ENCODE results near the gene MPND. TPM values are rescaled to one million over a fixed set of nuclear protein-coding genes. Genes with fewer than 3 reads are reported as not detected.

Gene MPND
- total and polyA plus RNA-seq, 2 of the 13 experiments (the other 11 are each of a cell fraction or from before 2014, with no cell fraction given) = 10.8 to 15.8 TPM

DNA sequence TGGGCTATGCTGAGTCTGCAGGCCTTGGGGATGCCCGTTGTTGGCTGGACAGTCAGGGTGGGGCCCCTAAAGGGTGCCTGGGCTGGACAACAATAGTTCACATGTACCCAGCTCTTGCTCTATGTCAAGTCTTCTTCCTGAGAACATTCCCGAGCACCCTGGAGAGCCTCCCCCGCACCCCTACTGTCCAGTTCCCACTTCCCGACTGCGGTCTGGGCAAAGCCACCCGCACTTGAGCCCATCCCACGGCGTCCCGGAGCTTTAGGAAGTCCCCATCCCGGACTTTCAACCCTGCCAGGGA, 1.1 kb upstream of the MPND start:
- ChIA-PET POLR2A (interaction anchor here (0.8 to 4.7 kb wide), 35 partner anchors 10 to 290 kb away, joined by 3 to 66 read pairs (median 5); partner anchors contain the start of genes CHAF1A, HDGFL2, LRG1 and PLIN5), CTCF (ENCODE audit: low intra/inter-chr PET ratio, low total read pairs) (no interaction called here)
- intact Hi-C loops (cut with micrococcal nuclease; ENCODE audit: unreplicated experiment) = loop anchor here (1.0 to 5.0 kb wide), 3 partner anchors 32 to 715 kb away; partner anchors contain the start of gene CACTIN
- H3K4me1 ChIP-seq (ENCODE audit: insufficient read depth, low read length) = peaks cover 59% of the 10 kb centered on the region
- H3K27ac ChIP-seq (ENCODE audit: extremely low read length, insufficient read depth, low read length) = peak overlapping the region; percentile 96
- peak overlapping the region; percentile 98 for H3K4me2 ChIP-seq (ENCODE audit: low read depth, low read length)
- FAIRE-seq (no peak), ATAC-seq (no peak), DNase-seq (ENCODE audit: low spot score) (no peak)
- BruUV-seq (replicated peaks) = TSS peak; percentile 92
- peak overlapping the region; percentile 65 to 78 (median 67) for H3K4me3 ChIP-seq (replicated peaks in 1 of 3; ENCODE audit: insufficient read depth in 1 of 3, low read depth in 2 of 3, low read length in 3 of 3)
- H4K20me1 ChIP-seq (ENCODE audit: insufficient read depth, low read length) = no peaks in the 10 kb centered on the region
- in situ Hi-C loops (cut with HindIII; ENCODE audit: extremely low pct_ligation_motif_present, low pct_unique_long_range_greater_than_20kb) = no loop called here
- no peak overlapping the region for H2AFZ ChIP-seq (ENCODE audit: low read length)
- no peaks in the 10 kb centered on the region; a peak in 1 of 5 replicates for H3K27me3 ChIP-seq (ENCODE audit: control insufficient read depth in 1 of 2, insufficient read depth in 2 of 2, low read length in 2 of 2)
- peak overlapping the region; percentile 78 for H3K9ac ChIP-seq (ENCODE audit: insufficient read depth, low read depth, low read length)
- WGBS (ENCODE audit: low lambda C conversion rate) = 1% methylated on average over 7 of the region's 10 CpGs
- peaks cover 3% of the 10 kb centered on the region for H3K79me2 ChIP-seq (ENCODE audit: insufficient read depth, low read length)
- no peaks in the 10 kb centered on the region for H3K9me3 ChIP-seq (ENCODE audit: low read length)
- no peaks in the 10 kb centered on the region for H3K36me3 ChIP-seq (replicated peaks in 1 of 2; ENCODE audit: control insufficient read depth in 1 of 2, insufficient read depth in 2 of 2, low read length in 2 of 2)
- TF ChIP-seq RBM39 (IDR thresholded peaks at IDR 0.05; ENCODE audit: low read depth, low read length, poor library complexity, severe bottlenecking) (peak; percentile 45), MEF2D (CRISPR knock-in tag; IDR thresholded peaks at IDR 0.05) (no peak), ZNF670 (CRISPR knock-in tag; IDR thresholded peaks at IDR 0.05; ENCODE audit: borderline replicate concordance) (0 out of 2 replicates have a peak, but pooled peaks have one; percentile 77), CBX5 (CRISPR knock-in tag; IDR thresholded peaks at IDR 0.05; ENCODE audit: borderline replicate concordance) (0 out of 2 replicates have a peak, but pooled peaks have one; percentile 15), FOXK1 (CRISPR knock-in tag; IDR thresholded peaks at IDR 0.05; ENCODE audit: borderline replicate concordance, low read depth) (no peak; the same call in 1 of the 2 replicates), LCORL (IDR thresholded peaks at IDR 0.05) (no peak), LCORL (CRISPR knock-in tag; IDR thresholded peaks at IDR 0.05) (no peak), EEA1 (CRISPR knock-in tag; IDR thresholded peaks at IDR 0.05; ENCODE audit: borderline replicate concordance) (0 out of 2 replicates have a peak, but pooled peaks have one; percentile 32), PHF20 (CRISPR knock-in tag; IDR thresholded peaks at IDR 0.05) (no peak), ZNF550 (CRISPR knock-in tag; IDR thresholded peaks at IDR 0.05; ENCODE audit: borderline replicate concordance) (no peak), EP300 (IDR thresholded peaks at IDR 0.05; ENCODE audit: low read depth in 2 of 2, low read length in 2 of 2) (no peak), EP300 (CRISPR knock-in tag; IDR thresholded peaks at IDR 0.05; ENCODE audit: borderline replicate concordance) (0 out of 2 replicates have a peak, but pooled peaks have one; percentile 46), JARID2 (CRISPR knock-in tag; IDR thresholded peaks at IDR 0.05; ENCODE audit: insufficient replicate concordance) (no peak)
- TF ChIP-seq, protein P1, sequence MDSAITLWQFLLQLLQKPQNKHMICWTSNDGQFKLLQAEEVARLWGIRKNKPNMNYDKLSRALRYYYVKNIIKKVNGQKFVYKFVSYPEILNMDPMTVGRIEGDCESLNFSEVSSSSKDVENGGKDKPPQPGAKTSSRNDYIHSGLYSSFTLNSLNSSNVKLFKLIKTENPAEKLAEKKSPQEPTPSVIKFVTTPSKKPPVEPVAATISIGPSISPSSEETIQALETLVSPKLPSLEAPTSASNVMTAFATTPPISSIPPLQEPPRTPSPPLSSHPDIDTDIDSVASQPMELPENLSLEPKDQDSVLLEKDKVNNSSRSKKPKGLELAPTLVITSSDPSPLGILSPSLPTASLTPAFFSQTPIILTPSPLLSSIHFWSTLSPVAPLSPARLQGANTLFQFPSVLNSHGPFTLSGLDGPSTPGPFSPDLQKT (CRISPR knock-in tag; IDR thresholded peaks at IDR 0.05; ENCODE audit: borderline replicate concordance) = no peak
- TF ChIP-seq, protein P2, sequence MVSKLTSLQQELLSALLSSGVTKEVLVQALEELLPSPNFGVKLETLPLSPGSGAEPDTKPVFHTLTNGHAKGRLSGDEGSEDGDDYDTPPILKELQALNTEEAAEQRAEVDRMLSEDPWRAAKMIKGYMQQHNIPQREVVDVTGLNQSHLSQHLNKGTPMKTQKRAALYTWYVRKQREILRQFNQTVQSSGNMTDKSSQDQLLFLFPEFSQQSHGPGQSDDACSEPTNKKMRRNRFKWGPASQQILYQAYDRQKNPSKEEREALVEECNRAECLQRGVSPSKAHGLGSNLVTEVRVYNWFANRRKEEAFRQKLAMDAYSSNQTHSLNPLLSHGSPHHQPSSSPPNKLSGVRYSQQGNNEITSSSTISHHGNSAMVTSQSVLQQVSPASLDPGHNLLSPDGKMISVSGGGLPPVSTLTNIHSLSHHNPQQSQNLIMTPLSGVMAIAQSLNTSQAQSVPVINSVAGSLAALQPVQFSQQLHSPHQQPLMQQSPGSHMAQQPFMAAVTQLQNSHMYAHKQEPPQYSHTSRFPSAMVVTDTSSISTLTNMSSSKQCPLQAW (CRISPR knock-in tag; IDR thresholded peaks at IDR 0.05) = peak; percentile 87; the same call in 1 of the 2 replicates
- TF ChIP-seq, protein P3, sequence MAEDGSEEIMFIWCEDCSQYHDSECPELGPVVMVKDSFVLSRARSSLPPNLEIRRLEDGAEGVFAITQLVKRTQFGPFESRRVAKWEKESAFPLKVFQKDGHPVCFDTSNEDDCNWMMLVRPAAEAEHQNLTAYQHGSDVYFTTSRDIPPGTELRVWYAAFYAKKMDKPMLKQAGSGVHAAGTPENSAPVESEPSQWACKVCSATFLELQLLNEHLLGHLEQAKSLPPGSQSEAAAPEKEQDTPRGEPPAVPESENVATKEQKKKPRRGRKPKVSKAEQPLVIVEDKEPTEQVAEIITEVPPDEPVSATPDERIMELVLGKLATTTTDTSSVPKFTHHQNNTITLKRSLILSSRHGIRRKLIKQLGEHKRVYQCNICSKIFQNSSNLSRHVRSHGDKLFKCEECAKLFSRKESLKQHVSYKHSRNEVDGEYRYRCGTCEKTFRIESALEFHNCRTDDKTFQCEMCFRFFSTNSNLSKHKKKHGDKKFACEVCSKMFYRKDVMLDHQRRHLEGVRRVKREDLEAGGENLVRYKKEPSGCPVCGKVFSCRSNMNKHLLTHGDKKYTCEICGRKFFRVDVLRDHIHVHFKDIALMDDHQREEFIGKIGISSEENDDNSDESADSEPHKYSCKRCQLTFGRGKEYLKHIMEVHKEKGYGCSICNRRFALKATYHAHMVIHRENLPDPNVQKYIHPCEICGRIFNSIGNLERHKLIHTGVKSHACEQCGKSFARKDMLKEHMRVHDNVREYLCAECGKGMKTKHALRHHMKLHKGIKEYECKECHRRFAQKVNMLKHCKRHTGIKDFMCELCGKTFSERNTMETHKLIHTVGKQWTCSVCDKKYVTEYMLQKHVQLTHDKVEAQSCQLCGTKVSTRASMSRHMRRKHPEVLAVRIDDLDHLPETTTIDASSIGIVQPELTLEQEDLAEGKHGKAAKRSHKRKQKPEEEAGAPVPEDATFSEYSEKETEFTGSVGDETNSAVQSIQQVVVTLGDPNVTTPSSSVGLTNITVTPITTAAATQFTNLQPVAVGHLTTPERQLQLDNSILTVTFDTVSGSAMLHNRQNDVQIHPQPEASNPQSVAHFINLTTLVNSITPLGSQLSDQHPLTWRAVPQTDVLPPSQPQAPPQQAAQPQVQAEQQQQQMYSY (CRISPR knock-in tag; IDR thresholded peaks at IDR 0.05) = peak; percentile 84; the same call in 1 of the 2 replicates
- TF ChIP-seq, protein P4, sequence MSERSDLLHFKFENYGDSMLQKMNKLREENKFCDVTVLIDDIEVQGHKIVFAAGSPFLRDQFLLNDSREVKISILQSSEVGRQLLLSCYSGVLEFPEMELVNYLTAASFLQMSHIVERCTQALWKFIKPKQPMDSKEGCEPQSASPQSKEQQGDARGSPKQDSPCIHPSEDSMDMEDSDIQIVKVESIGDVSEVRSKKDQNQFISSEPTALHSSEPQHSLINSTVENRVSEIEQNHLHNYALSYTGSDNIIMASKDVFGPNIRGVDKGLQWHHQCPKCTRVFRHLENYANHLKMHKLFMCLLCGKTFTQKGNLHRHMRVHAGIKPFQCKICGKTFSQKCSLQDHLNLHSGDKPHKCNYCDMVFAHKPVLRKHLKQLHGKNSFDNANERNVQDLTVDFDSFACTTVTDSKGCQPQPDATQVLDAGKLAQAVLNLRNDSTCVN (CRISPR knock-in tag; IDR thresholded peaks at IDR 0.05; ENCODE audit: borderline replicate concordance) = peak; percentile 41; the same call in 1 of the 2 replicates

Data from HepG2 (cell line).